HL-60 (cell line): ENCODE data around the gene AZIN2.

ENCODE experiments used
- DNase-seq, 2 experiments: peaks; one replicate each; pipeline ENCODE4 v3.0.0-alpha.2; 2010 to 2020; ENCODE audit warnings: low read depth in 1 of 2, low spot score in 1 of 2
- H3K27ac ChIP-seq: fragments of 250-450 bp; sonication (Bioruptor Pico); replicated peaks from 2 replicates; pipeline ENCODE4 v1.5.1; 2020; ENCODE audit warnings: mild to moderate bottlenecking, moderate library complexity
- H3K27me3 ChIP-seq: fragments of 250-450 bp; sonication (Bioruptor Pico); 2 replicates; pipeline ENCODE4 v1.5.1; 2021; ENCODE audit warnings: mild to moderate bottlenecking, moderate library complexity; ENCODE audit not compliant: insufficient read depth, poor library complexity, severe bottlenecking
- H3K4me3 ChIP-seq: replicated peaks from 2 replicates; pipeline ENCODE4 v1.5.1; 2011; ENCODE audit warnings: mild to moderate bottlenecking, control low read depth, low read length; ENCODE audit not compliant: insufficient read depth
- GABPA ChIP-seq: IDR thresholded peaks from 2 replicates; pipeline ENCODE4 v1.6.1; 2012; ENCODE audit warnings: low read depth
- POLR2AphosphoS5 ChIP-seq: IDR thresholded peaks from 2 replicates; pipeline ENCODE4 v1.6.1; 2012; ENCODE audit warnings: low read depth
- REST ChIP-seq: IDR thresholded peaks from 2 replicates; pipeline ENCODE4 v1.6.1; 2012; ENCODE audit warnings: low read depth; ENCODE audit not compliant: insufficient replicate concordance
- SPI1 ChIP-seq: IDR thresholded peaks from 2 replicates; pipeline ENCODE4 v1.6.1; 2012; ENCODE audit warnings: low read depth, mild to moderate bottlenecking, borderline replicate concordance
- TF ChIP-seq, protein P1 (sequence below): IDR thresholded peaks from one replicate; pipeline ENCODE4 v1.5.1; 2011; ENCODE audit warnings: low read length, control low read depth, inconsistent platforms; ENCODE audit not compliant: insufficient read depth

Gene AZIN2

GRCh38 chr1:33041026-33041425 lies 39.9 kb upstream of the AZIN2 start:
- no peak for DNase-seq
- TF ChIP-seq REST (no peak), GABPA (no peak), POLR2AphosphoS5 (no peak), SPI1 (no peak)
- TF ChIP-seq, protein P1, sequence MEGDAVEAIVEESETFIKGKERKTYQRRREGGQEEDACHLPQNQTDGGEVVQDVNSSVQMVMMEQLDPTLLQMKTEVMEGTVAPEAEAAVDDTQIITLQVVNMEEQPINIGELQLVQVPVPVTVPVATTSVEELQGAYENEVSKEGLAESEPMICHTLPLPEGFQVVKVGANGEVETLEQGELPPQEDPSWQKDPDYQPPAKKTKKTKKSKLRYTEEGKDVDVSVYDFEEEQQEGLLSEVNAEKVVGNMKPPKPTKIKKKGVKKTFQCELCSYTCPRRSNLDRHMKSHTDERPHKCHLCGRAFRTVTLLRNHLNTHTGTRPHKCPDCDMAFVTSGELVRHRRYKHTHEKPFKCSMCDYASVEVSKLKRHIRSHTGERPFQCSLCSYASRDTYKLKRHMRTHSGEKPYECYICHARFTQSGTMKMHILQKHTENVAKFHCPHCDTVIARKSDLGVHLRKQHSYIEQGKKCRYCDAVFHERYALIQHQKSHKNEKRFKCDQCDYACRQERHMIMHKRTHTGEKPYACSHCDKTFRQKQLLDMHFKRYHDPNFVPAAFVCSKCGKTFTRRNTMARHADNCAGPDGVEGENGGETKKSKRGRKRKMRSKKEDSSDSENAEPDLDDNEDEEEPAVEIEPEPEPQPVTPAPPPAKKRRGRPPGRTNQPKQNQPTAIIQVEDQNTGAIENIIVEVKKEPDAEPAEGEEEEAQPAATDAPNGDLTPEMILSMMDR, result no peak

GRCh38 chr1:33042831-33043230 lies 38.1 kb upstream of the AZIN2 start:
- DNase-seq, result no peak
- no peak overlapping the region for H3K4me3 ChIP-seq
- no peak overlapping the region for H3K27ac ChIP-seq
- no peak for TF ChIP-seq GABPA
- no peak for TF ChIP-seq REST
- TF ChIP-seq, protein P1, result no peak
- TF ChIP-seq SPI1, result no peak
- TF ChIP-seq POLR2AphosphoS5, result no peak
- H3K27me3 ChIP-seq, result no peaks in the 10 kb centered on the region

More at GRCh38 chr1:33041026-33041425, 39.9 kb upstream of the AZIN2 start:
- H3K27ac ChIP-seq, result no peak overlapping the region
- H3K4me3 ChIP-seq, result no peak overlapping the region
- H3K27me3 ChIP-seq, result no peaks in the 10 kb centered on the region

DNA sequence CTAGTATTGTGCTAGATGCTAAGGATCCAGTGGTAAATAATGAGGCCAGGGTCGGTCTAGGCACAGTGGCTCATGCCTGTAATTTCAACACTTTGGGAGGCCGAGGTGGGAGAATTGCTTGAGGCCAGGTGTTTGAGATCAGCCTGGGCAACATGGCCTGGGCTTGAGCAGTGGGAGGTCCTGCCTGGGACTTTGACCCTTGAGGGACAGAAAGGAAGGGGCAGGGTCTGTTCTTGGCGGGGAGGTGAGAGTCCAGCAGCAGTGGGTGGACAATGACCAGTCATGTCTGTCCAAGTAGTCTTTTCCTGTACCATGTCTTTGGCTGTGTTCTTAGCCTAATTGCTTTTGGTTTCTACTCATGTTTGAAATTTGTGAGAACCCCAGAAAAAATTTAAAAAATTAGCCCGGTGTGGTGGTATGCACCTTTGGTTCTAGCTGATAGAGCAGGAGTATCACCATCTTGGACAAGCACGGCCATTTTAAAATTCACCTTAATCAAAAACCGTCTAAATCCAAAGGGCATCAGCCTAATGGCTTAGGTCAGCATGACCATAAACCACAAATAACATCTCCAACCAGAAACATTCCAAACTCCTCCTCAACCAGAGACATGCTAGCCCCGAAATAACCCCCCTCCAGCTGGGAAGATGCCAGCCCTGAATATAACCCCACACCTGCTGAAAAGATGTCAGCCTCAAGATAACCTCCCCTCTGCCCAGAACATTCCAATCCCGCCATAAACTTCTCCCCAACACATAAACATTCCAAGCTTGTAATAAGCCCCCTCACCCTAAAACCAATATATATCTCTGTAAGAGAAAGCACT lies 37.5 kb upstream of the AZIN2 start:
- TF ChIP-seq, protein P1, result no peak
- TF ChIP-seq GABPA, result no peak
- no peak for TF ChIP-seq SPI1
- no peak for TF ChIP-seq POLR2AphosphoS5
- no peak for TF ChIP-seq REST
- no peak overlapping the region for H3K4me3 ChIP-seq
- no peak overlapping the region for H3K27ac ChIP-seq
- no peak for DNase-seq
- no peaks in the 10 kb centered on the region for H3K27me3 ChIP-seq
